ENCODE results near the gene SUPT5H. TPM values are rescaled to one million over a fixed set of nuclear protein-coding genes. Genes with fewer than 3 reads are reported as not detected.

SUPT5H gene
- total RNA-seq, 1 donor from 2014 or later, result 106 TPM

DNA sequence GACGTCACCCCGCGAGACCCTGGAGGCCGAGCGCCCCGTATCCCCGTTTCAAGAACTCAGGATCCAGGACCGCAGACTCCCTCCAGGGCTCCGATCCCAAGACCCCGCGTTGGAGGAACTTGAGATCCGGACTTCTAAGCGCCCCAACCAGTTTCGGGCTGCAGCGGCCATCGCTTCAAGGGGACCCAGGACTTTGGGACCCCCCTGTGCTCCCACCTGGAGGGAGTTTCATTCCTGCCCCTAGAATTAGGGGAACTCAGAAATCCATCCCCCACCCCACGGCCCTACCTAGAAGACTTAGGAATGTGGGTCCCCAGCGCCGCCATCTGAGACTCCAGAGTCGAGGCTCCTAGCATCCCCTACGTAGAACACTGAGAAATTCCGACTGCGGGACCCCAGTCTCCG, 32.5 kb upstream of the SUPT5H start:
- Mint-ChIP-seq H3K4me1 (ENCODE audit: low read depth) (peaks cover 63% of the 10 kb centered on the region), H3K4me3 (ENCODE audit: unreplicated experiment) (peak overlapping the region; percentile 97), H3K36me3 (ENCODE audit: low read depth) (peaks cover 23% of the 10 kb centered on the region), H3K27me3 (ENCODE audit: low read depth) (no peaks in the 10 kb centered on the region), H3K27ac (ENCODE audit: unreplicated experiment) (peak overlapping the region; percentile 85), H3K9me3 (ENCODE audit: low read depth) (no peaks in the 10 kb centered on the region)
- TF ChIP-seq, protein P1, sequence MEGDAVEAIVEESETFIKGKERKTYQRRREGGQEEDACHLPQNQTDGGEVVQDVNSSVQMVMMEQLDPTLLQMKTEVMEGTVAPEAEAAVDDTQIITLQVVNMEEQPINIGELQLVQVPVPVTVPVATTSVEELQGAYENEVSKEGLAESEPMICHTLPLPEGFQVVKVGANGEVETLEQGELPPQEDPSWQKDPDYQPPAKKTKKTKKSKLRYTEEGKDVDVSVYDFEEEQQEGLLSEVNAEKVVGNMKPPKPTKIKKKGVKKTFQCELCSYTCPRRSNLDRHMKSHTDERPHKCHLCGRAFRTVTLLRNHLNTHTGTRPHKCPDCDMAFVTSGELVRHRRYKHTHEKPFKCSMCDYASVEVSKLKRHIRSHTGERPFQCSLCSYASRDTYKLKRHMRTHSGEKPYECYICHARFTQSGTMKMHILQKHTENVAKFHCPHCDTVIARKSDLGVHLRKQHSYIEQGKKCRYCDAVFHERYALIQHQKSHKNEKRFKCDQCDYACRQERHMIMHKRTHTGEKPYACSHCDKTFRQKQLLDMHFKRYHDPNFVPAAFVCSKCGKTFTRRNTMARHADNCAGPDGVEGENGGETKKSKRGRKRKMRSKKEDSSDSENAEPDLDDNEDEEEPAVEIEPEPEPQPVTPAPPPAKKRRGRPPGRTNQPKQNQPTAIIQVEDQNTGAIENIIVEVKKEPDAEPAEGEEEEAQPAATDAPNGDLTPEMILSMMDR (IDR thresholded peaks at IDR 0.05), result peak; percentile 96
- no peak for DNase-seq (ENCODE audit: low spot score)

DNA sequence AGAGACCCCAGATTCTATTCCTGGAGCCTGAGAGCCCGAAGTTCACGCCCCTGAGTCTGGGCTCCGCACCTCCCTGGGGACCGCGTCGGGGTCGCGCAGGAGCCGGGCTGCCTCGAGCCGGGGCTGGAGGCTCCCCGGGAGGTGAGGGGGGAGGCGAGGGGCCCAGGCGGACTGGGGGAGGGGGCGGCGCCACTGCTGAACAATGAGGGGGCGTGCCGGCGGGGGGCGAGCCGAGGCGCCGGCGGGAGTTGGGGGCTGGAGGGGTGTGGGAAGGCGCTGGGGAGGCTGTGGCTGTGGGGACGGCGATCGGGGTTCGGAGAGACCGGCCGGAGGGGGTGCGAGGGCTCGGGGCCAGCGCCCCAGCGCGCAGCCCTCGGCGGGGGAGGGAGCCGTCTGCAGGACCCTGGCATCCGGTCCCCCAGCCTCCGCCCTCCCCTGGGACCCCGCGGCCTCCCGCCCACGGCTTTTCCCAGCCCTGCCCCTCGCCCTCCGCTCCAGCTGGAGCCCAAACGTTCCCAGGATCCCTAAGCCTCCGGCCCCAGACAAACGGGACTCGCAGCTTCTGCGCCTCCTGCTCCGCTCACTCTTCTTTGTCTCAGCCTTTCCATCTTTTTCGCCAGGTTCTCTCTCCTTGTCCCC, 32.0 kb upstream of the SUPT5H start:
- peaks cover 20% of the 10 kb centered on the region for H3K36me3 Mint-ChIP-seq (ENCODE audit: low read depth)
- peaks cover 58% of the 10 kb centered on the region for H3K4me1 Mint-ChIP-seq (ENCODE audit: low read depth)
- H3K27ac Mint-ChIP-seq (ENCODE audit: unreplicated experiment), result peak overlapping the region; percentile 96
- TF ChIP-seq, protein P1 (IDR thresholded peaks at IDR 0.05), result no peak
- no peaks in the 10 kb centered on the region for H3K27me3 Mint-ChIP-seq (ENCODE audit: low read depth)
- H3K4me3 Mint-ChIP-seq (ENCODE audit: unreplicated experiment), result peak overlapping the region; percentile 97
- H3K9me3 Mint-ChIP-seq (ENCODE audit: low read depth), result no peaks in the 10 kb centered on the region
- DNase-seq (ENCODE audit: low spot score), result no peak

DNA sequence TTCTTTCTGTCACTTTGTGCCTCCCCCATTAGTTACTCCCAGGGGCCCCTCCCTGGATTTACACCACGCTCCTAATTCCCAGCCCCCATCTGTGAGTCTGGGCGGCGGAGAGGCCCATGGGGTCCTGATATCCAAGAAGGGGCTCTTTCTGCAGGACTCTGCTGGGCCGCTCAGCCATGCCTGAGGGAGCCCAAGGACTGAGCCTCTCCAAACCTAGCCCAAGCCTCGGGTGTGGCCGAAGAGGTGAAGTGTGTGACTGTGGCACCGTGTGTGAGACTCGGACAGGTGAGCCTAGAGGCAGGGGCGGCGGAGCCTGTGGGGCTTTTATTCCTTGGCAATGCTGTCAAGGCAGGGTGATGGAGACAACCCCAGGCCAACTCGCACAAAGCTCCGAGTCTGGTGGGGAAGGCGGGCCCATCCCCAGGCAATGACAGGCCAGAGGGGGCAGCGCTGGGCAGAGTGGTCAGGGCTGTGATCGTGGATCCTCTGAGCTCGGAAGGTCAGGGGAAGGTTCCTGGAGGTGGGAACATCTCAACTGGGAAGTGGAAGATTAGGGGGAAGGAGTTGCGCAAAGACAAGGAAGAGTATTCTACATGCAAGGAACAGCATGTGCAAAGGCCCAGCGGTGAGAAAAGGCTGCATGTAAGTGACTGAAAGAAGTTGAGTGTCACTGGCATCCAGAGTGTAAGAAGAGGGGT, 31.3 kb upstream of the SUPT5H start:
- Mint-ChIP-seq H3K4me1 (ENCODE audit: low read depth) (peaks cover 51% of the 10 kb centered on the region), H3K27me3 (ENCODE audit: low read depth) (no peaks in the 10 kb centered on the region)
- DNase-seq (ENCODE audit: low spot score), result no peak

DNA sequence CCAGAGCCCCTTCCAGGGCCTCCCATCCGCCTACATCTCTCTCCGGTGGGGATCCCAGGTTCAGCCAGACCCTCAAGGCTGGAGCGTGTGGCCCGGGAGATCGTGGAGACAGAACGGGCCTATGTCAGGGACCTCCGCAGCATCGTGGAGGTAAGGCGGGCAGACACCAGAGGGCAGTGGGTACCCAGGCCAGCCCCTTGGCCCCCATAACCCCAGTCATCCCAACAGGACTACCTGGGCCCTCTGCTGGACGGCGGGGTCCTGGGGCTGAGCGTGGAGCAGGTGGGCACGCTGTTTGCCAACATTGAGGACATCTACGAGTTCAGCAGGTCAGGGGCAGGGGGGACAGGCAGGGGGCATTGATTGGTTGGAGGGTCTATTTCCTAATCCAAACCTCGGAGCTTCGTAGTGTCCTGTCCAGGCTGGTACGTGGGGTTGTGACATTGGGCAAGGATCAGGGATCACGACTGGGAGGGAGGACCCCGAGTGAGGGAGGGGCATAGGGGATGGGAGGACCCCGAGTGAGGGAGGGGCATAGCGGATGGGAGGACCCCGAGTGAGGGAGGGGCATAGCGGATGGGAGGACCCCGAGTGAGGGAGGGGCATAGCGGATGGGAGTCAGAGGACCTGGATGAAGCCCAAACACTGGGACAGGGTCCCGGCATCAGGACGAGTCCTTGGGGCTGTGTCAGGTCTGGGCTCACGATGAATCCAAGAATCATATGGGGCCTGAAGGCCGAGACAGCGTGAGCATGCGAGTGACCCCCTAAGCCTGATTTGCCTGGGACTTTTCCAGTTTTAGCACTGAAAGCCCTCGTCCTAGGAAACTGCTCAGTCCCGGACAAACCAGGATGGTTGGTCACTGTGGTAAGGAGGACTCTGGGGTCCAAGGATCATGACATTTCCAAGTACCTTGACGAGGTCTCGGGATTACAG, 30.0 kb upstream of the SUPT5H start:
- Mint-ChIP-seq H3K4me1 (ENCODE audit: low read depth) (peaks cover 45% of the 10 kb centered on the region), H3K9me3 (ENCODE audit: low read depth) (no peaks in the 10 kb centered on the region), H3K36me3 (ENCODE audit: low read depth) (peaks cover 23% of the 10 kb centered on the region), H3K27me3 (ENCODE audit: low read depth) (no peaks in the 10 kb centered on the region), H3K27ac (ENCODE audit: unreplicated experiment) (peak overlapping the region; percentile 32), H3K4me3 (ENCODE audit: unreplicated experiment) (peak overlapping the region; percentile 97)
- DNase-seq (ENCODE audit: low spot score), result no peak
- TF ChIP-seq, protein P1 (IDR thresholded peaks at IDR 0.05), result no peak

More for the DNA sequence above, 31.3 kb upstream of the SUPT5H start:
- no peaks in the 10 kb centered on the region for H3K9me3 Mint-ChIP-seq (ENCODE audit: low read depth)
- H3K36me3 Mint-ChIP-seq (ENCODE audit: low read depth), result peaks cover 19% of the 10 kb centered on the region
- H3K27ac Mint-ChIP-seq (ENCODE audit: unreplicated experiment), result peak overlapping the region; percentile 96
- H3K4me3 Mint-ChIP-seq (ENCODE audit: unreplicated experiment), result peak overlapping the region; percentile 97
- TF ChIP-seq, protein P1 (IDR thresholded peaks at IDR 0.05), result peak; percentile 50

Measured in chondrocyte (in vitro differentiated cells).